WTC11 (cell line): ENCODE results near the gene CT47C1.

Experiments used
- ATF2 ChIP-seq: sonication (generic); formaldehyde crosslinking; IDR thresholded peaks from 2 replicates; pipeline ENCODE4 v1.8.1; 2022; ENCODE audit warnings: low read depth, missing genetic modification reagents, borderline replicate concordance
- MYBL2 ChIP-seq: sonication (generic); formaldehyde crosslinking; IDR thresholded peaks from 2 replicates; pipeline ENCODE4 v1.8.1; 2023; ENCODE audit warnings: mild to moderate bottlenecking, moderate library complexity, missing genetic modification reagents
- ZNF138 ChIP-seq: sonication (generic); formaldehyde crosslinking; conservative IDR thresholded peaks from 2 replicates; pipeline ENCODE4 v1.8.1; 2022; ENCODE audit warnings: mild to moderate bottlenecking, moderate library complexity, missing genetic modification reagents

DNA sequence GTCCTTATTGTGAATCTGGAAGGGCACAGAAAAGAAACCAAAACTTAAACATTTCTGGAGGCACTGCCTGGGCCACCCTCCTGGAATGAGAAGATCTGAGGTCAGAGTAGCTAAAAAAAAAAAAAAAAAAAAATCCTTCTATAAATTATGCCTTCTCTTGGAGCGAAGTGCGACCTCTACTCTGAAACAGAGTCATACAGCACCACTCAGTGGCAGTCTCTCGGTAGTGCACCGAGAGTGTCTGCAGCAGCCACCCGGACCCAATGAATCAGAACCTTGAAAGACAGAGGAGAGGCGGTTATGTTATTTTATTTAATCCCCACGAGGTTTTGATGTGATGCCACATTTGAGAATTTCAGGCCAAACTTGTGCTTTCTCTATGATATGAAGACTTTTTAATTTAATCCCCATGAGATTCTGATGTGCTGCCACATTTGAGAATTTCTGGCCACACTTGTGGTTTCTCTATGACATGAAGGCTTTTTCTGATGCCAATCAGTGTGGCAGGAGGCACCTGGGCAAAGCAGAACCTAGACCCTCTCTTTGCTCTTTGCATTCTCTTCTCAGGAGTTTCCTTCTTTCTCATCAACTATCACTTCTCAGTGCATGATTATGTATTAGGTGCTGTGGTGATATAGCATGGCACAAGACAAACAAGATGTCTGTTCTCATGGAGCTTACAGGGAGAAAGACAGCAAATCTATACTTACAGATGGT lies 5.6 kb upstream of the CT47C1 start:
- TF ChIP-seq ZNF138 = no peak
- TF ChIP-seq MYBL2 (CRISPR knock-in tag) = no peak
- no peak for TF ChIP-seq ATF2 (CRISPR knock-in tag)
